IPS DF 6.9 (cell line): ENCODE results near the gene PAX4.

Experiments
- DNase-seq: peaks from one replicate; pipeline ENCODE4 v3.0.0-alpha.2; 2013; ENCODE audit warnings: low read depth, low spot score
- H3K27ac ChIP-seq: one replicate; pipeline ENCODE4 v1.5.1; 2013; ENCODE audit warnings: low read length, control low read depth
- H3K27me3 ChIP-seq: 2 replicates; pipeline ENCODE4 v1.6.1; 2013; ENCODE audit warnings: mild to moderate bottlenecking, low read length; ENCODE audit not compliant: control insufficient read depth, insufficient read depth
- H3K36me3 ChIP-seq: 2 replicates; pipeline ENCODE4 v1.6.1; 2013; ENCODE audit warnings: low read length; ENCODE audit not compliant: control insufficient read depth, insufficient read depth
- H3K4me1 ChIP-seq: 2 replicates; pipeline ENCODE4 v1.6.1; 2013; ENCODE audit warnings: low read length; ENCODE audit not compliant: control insufficient read depth, insufficient read depth
- H3K4me3 ChIP-seq: 2 replicates; pipeline ENCODE4 v1.5.1; 2013; ENCODE audit warnings: mild to moderate bottlenecking, low read length
- H3K9me3 ChIP-seq: 2 replicates; pipeline ENCODE4 v1.6.1; 2013; ENCODE audit warnings: low read length, inconsistent platforms; ENCODE audit not compliant: control insufficient read depth, insufficient read depth
- WGBS: extraction: QIAGEN DNeasy Blood & Tissue Kit; methylation state at CpG from one replicate; pipeline ENCODE4 v1.1.7; 2013; ENCODE audit warnings: mixed read lengths, missing lambda C conversion rate; ENCODE audit not compliant: insufficient read length, insufficient coverage; 5-methylcytosine and 5-hydroxymethylcytosine counted together

The PAX4 gene

GRCh38 chr7:127600885-127601284 lies 17.1 kb downstream of the PAX4 start:
- DNase-seq = no peak
- Histone ChIP-seq H3K9me3 (no peaks in the 10 kb centered on the region), H3K4me1 (no peaks in the 10 kb centered on the region; the same call in 1 of the 2 replicates), H3K27ac (no peak overlapping the region), H3K36me3 (no peaks in the 10 kb centered on the region), H3K27me3 (no peaks in the 10 kb centered on the region), H3K4me3 (no peak overlapping the region)
- no CpG with 5 or more reads among the region's 3 CpGs for WGBS

- no peak for DNase-seq
- Histone ChIP-seq H3K27ac (no peak overlapping the region), H3K27me3 (no peaks in the 10 kb centered on the region), H3K36me3 (no peaks in the 10 kb centered on the region), H3K9me3 (no peaks in the 10 kb centered on the region), H3K4me3 (no peak overlapping the region), H3K4me1 (no peaks in the 10 kb centered on the region; the same call in 1 of the 2 replicates)
- no CpG with 5 or more reads among the region's 6 CpGs for WGBS
These were observed 19.6 kb downstream of the PAX4 start for GRCh38 chr7:127598318-127598717.

DNA sequence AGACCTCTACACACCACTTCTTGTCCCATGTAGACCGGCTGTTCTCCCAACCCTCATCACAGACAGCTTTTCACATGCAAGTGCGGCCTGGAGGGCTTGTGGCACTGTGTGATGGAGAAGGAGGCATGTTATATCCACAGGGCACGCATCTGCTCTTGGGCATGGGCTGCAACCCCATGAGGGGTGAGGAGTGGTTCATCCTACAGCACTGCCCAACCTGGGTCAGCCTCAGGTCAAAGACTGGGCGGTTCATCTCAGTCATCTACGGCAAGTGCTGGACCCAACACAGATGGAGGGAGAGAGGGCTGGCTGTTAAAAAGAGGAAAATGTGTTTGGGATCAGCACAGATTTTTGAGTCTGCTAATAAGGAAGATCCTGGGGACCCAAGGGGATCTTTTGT lies 22.2 kb downstream of the PAX4 start:
- no peak overlapping the region for H3K4me3 ChIP-seq

DNA sequence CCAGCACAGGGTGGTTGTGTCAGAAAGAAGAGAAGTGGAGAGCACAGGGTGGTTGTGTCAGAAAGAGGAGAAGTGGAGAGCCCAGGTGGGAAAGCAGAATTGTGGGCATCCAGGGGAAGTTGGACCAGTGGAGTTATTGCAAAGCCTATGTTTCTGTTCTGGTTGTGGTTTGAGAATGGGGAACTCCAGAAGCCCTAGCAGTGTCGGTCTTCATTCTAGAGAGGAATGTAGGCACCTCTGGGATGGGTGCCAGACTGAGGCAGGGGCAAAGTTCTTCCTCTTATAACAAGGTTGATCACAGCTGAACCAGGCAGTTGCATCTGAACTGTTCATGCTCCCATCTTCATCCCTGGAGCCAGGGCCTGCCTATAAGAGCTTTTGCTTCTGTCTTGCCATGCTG lies 23.5 kb downstream of the PAX4 start:
- WGBS = no CpG with 5 or more reads among the region's 1 CpG
- Histone ChIP-seq H3K27ac (no peak overlapping the region), H3K9me3 (no peaks in the 10 kb centered on the region), H3K4me3 (no peak overlapping the region), H3K36me3 (peaks cover 8% of the 10 kb centered on the region), H3K4me1 (no peaks in the 10 kb centered on the region), H3K27me3 (no peaks in the 10 kb centered on the region)
- DNase-seq = no peak

More for the DNA sequence above, 22.2 kb downstream of the PAX4 start:
- no peaks in the 10 kb centered on the region for H3K9me3 ChIP-seq
- no peaks in the 10 kb centered on the region for H3K27me3 ChIP-seq
- H3K4me1 ChIP-seq = no peaks in the 10 kb centered on the region; the same call in 1 of the 2 replicates
- no peak for DNase-seq
- peaks cover 6% of the 10 kb centered on the region for H3K36me3 ChIP-seq
- no peak overlapping the region for H3K27ac ChIP-seq
- no CpG with 5 or more reads among the region's 5 CpGs for WGBS

GRCh38 chr7:127592550-127592949 lies 25.4 kb downstream of the PAX4 start:
- DNase-seq = no peak
- Histone ChIP-seq H3K27ac (no peak overlapping the region), H3K4me1 (0 out of 2 replicates have a peak, but pooled peaks cover 1% of the 10 kb centered on the region), H3K4me3 (no peak overlapping the region), H3K9me3 (no peaks in the 10 kb centered on the region), H3K27me3 (no peaks in the 10 kb centered on the region; the same call in 1 of the 2 replicates), H3K36me3 (peaks cover 8% of the 10 kb centered on the region)
- no CpG with 5 or more reads among the region's 4 CpGs for WGBS

- Histone ChIP-seq H3K27me3 (peaks cover 4% of the 10 kb centered on the region; the same call in 1 of the 2 replicates), H3K4me3 (no peak overlapping the region), H3K9me3 (no peaks in the 10 kb centered on the region), H3K4me1 (0 out of 2 replicates have a peak, but pooled peaks cover 4% of the 10 kb centered on the region), H3K36me3 (peaks cover 8% of the 10 kb centered on the region), H3K27ac (no peak overlapping the region)
- no CpG with 5 or more reads among the region's 6 CpGs for WGBS
- DNase-seq = no peak
These were observed 26.4 kb downstream of the PAX4 start for GRCh38 chr7:127591591-127591990.

DNA sequence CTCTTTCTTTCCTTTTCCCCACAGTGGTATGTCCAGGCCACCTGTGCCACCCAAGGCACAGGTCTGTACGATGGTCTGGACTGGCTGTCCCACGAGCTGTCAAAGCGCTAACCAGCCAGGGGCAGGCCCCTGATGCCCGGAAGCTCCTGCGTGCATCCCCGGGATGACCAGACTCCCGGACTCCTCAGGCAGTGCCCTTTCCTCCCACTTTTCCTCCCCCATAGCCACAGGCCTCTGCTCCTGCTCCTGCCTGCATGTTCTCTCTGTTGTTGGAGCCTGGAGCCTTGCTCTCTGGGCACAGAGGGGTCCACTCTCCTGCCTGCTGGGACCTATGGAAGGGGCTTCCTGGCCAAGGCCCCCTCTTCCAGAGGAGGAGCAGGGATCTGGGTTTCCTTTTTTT lies 26.8 kb downstream of the PAX4 start:
- DNase-seq = no peak
- peaks cover 8% of the 10 kb centered on the region; the same call in 1 of the 2 replicates for H3K27me3 ChIP-seq
- H3K27ac ChIP-seq = no peak overlapping the region
- peaks cover 8% of the 10 kb centered on the region for H3K36me3 ChIP-seq
- no peak overlapping the region for H3K4me3 ChIP-seq
- H3K4me1 ChIP-seq = 0 out of 2 replicates have a peak, but pooled peaks cover 4% of the 10 kb centered on the region
- no CpG with 5 or more reads among the region's 7 CpGs for WGBS
- no peaks in the 10 kb centered on the region for H3K9me3 ChIP-seq

DNA sequence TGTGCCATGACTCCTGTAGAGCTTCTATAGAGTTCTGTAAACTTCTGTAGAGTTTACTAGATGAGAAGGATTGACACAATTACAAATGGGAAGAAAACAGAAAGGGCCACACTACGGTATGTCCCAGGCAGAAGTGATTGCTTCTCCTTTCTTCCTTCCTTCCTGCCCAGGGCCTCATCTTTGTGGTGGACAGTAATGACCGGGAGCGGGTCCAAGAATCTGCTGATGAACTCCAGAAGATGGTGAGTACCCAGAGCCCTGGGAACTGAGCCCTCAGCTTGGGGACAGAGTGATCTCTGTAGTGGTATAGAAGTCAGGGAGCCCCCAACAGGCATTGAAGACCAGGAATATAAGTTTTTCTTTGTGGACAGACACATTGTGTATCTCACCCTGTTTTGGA lies 28.0 kb downstream of the PAX4 start:
- H3K4me1 ChIP-seq = peaks cover 5% of the 10 kb centered on the region; the same call in 1 of the 2 replicates
- no peak for DNase-seq
- peaks cover 9% of the 10 kb centered on the region; the same call in 1 of the 2 replicates for H3K27me3 ChIP-seq
- peaks cover 8% of the 10 kb centered on the region for H3K36me3 ChIP-seq
- no peak overlapping the region for H3K27ac ChIP-seq
- no peaks in the 10 kb centered on the region for H3K9me3 ChIP-seq
- no peak overlapping the region for H3K4me3 ChIP-seq
- no CpG with 5 or more reads among the region's 3 CpGs for WGBS

GRCh38 chr7:127588697-127589482 lies 29.1 kb downstream of the PAX4 start:
- no CpG with 5 or more reads among the region's 43 CpGs for WGBS
- DNase-seq = no peak
- peak overlapping the region; percentile 98 for H3K4me3 ChIP-seq
- H3K36me3 ChIP-seq = peaks cover 8% of the 10 kb centered on the region
- no peaks in the 10 kb centered on the region for H3K9me3 ChIP-seq
- H3K27me3 ChIP-seq = peaks cover 9% of the 10 kb centered on the region; the same call in 1 of the 2 replicates
- H3K27ac ChIP-seq = no peak overlapping the region
- H3K4me1 ChIP-seq = peaks cover 10% of the 10 kb centered on the region; the same call in 1 of the 2 replicates

DNA sequence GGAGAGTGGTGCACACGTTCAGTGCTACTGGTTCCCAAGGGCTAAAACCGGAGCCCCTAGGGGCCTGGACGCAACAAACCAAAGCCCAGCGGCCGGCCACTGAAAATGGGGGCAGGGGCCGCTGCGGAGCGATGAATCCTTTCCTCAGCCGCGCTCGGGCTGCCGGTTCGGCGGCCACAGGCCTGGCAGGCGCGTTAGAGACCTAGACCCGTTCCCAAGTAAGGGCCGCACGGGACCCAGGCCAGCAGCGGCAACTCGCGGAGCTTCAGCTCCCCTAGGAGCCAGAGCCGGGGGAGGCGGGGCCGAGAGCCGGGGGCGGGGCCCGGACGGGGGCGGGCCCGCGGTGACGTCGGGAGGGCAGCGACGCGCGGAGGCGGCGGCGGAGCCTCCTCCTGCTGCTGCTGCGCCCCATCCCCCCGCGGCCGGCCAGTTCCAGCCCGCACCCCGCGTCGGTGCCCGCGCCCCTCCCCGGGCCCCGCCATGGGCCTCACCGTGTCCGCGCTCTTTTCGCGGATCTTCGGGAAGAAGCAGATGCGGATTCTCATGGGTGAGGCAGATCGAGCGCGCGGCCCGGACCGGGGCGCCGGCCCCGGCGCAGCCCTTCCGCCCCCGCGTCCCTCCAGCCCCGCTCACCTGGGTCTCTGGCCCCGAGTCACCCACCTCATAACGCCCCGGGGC lies 29.8 kb downstream of the PAX4 start, which contains the start of gene ARF5:
ARF5 (plus strand) TSS at position 393 of the 678 bp plus-strand sequence; CDS start at position 481, 88 bp downstream.
- WGBS = no CpG with 5 or more reads among the region's 77 CpGs

More for the DNA sequence above, 29.8 kb downstream of the PAX4 start, which contains the start of gene ARF5:
- DNase-seq = no peak
- H3K36me3 ChIP-seq = peaks cover 8% of the 10 kb centered on the region
- peak within 1 kb of the TSS; percentile 98 for H3K4me3 ChIP-seq
- H3K9me3 ChIP-seq = no peaks in the 10 kb centered on the region
- peaks cover 9% of the 10 kb centered on the region; the same call in 1 of the 2 replicates for H3K27me3 ChIP-seq
- no peak within 1 kb of the TSS for H3K27ac ChIP-seq
- H3K4me1 ChIP-seq = peaks cover 10% of the 10 kb centered on the region; the same call in 1 of the 2 replicates
